Measurements from ENCODE around the gene CRHBP. TPM values are rescaled to one million over a fixed set of nuclear protein-coding genes. Genes with fewer than 3 reads are reported as not detected.
A peak's percentile ranks its signal among the peaks of the same experiment; 100 is the strongest.

CRHBP gene
- total and polyA plus RNA-seq, 4 experiments from 2014 or later, result not detected

DNA sequence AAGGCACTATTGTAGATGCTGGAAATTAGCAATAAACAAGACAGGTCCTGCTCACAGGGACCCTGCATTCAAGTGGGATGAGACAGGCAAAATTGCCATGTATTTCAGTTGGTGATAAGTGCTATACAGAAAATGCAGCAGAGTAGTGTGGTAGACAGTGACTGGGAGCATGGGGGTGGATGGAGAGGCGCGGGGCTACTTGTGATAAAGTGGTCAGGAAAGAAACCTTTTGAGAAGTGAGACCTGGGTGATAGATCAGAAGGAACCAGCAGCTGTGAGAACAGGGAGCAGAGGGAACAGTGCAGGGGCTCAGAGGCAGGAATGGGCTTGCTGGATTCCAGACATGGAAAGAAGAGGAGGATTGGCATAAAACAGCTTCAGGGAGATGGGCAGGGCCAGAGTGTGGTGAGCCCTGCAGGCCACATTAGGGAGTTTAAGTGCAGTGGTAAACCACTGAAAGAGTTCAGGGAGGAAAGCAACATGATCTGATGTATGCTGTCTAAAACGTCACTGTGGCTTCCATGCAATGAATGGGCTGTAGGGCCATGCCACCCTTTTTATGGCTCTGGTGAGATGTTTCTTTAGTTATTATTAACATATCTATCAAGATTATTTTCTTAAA lies 7.3 kb downstream of the CRHBP start:
- H3K4me3 Mint-ChIP-seq, result no peak overlapping the region
- POLR2A ChIA-PET (ENCODE audit: partially characterized antibody), result no interaction called here
- Histone ChIP-seq H3K27ac (ENCODE audit: low read depth, low read length) (no peak overlapping the region), H3K4me3 (ENCODE audit: low read length in 2 of 2) (no peak overlapping the region), H3K36me3 (ENCODE audit: insufficient read depth, low read length) (no peaks in the 10 kb centered on the region), H3K4me1 (ENCODE audit: insufficient read depth, low read length) (no peaks in the 10 kb centered on the region), H3K27me3 (ENCODE audit: insufficient read depth, low read length) (peaks cover 3% of the 10 kb centered on the region), H3K9me3 (ENCODE audit: control insufficient read depth in 1 of 2, low read length in 2 of 2) (no peaks in the 10 kb centered on the region)
- H3K4me1 Mint-ChIP-seq, result peaks cover 5 to 10% (median 7%) of the 10 kb centered on the region in 4 donors
- CTCF ChIA-PET (ENCODE audit: partially characterized antibody), result no interaction called here
- no peak for DNase-seq
- intact Hi-C loops (cut with micrococcal nuclease), result no loop called here
- peaks cover 8 to 9% of the 10 kb centered on the region in 2 donors for H3K27me3 Mint-ChIP-seq
- no peak overlapping the region for H3K27ac Mint-ChIP-seq
- H3K36me3 Mint-ChIP-seq, result no peaks in the 10 kb centered on the region
- H3K9me3 Mint-ChIP-seq, result no peaks in the 10 kb centered on the region

DNA sequence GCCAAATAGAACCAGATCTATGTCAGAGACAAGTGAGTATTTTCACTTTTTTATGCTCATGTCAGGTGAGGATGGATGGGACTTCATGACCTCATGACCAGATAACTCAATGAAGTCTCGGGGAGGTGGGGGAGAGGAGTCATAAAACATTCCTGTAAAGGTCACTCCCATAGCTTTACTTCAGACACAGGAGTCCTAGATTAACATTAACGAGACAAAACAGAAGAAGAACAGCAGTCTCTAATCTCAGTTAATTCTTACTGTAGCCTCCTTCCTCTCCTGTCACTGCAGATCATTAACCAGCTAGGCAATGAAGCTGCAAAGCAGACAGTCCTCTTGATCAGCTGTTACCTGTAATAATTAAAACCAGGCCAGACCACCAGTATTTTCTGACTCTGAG lies 11.2 kb downstream of the CRHBP start:
- no peak for DNase-seq
- H3K9me3 ChIP-seq (ENCODE audit: control insufficient read depth in 1 of 2, low read length in 2 of 2), result no peaks in the 10 kb centered on the region
- peaks cover 5 to 10% (median 6%) of the 10 kb centered on the region in 4 donors for H3K4me1 Mint-ChIP-seq
- peaks cover 2 to 3% of the 10 kb centered on the region in 2 donors for H3K27me3 Mint-ChIP-seq
- no peaks in the 10 kb centered on the region for H3K27me3 ChIP-seq (ENCODE audit: insufficient read depth, low read length)
- H3K36me3 ChIP-seq (ENCODE audit: insufficient read depth, low read length), result no peaks in the 10 kb centered on the region
- H3K27ac Mint-ChIP-seq, result no peak overlapping the region
- no peaks in the 10 kb centered on the region for H3K4me1 ChIP-seq (ENCODE audit: insufficient read depth, low read length)
- H3K4me3 Mint-ChIP-seq, result no peak overlapping the region
- no peaks in the 10 kb centered on the region for H3K36me3 Mint-ChIP-seq
- ChIA-PET CTCF (ENCODE audit: partially characterized antibody) (no interaction called here), POLR2A (ENCODE audit: partially characterized antibody) (no interaction called here)
- intact Hi-C loops (cut with micrococcal nuclease), result no loop called here
- H3K4me3 ChIP-seq (ENCODE audit: low read length in 2 of 2), result no peak overlapping the region
- H3K27ac ChIP-seq (ENCODE audit: low read depth, low read length), result no peak overlapping the region
- no peaks in the 10 kb centered on the region for H3K9me3 Mint-ChIP-seq

DNA sequence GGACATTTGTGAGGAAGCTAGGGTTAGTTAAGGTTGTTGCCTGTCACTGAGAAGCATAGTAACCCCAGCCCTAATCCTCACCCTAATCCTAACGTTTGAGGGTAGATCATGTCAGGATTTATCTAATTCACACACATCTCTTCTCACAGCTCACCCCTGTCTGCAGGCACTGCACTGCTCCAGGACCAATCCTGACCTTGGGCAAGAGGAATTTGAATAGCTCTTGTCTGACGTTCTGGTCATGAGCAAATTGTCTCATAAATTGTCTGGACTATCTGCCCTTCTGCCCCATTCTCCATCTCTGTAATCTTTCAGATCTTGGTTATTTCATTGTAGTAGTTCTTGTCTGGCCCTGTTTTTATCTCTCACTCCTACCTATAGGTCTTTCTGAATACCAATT lies 18.7 kb downstream of the CRHBP start:
- Mint-ChIP-seq H3K4me1 (no peaks in the 10 kb centered on the region), H3K27ac (no peak overlapping the region), H3K4me3 (no peak overlapping the region), H3K9me3 (no peaks in the 10 kb centered on the region), H3K27me3 (peaks cover 10 to 18% of the 10 kb centered on the region in 2 donors), H3K36me3 (no peaks in the 10 kb centered on the region)
- Histone ChIP-seq H3K36me3 (ENCODE audit: insufficient read depth, low read length) (no peaks in the 10 kb centered on the region), H3K27ac (ENCODE audit: low read depth, low read length) (no peak overlapping the region), H3K9me3 (ENCODE audit: control insufficient read depth in 1 of 2, low read length in 2 of 2) (no peaks in the 10 kb centered on the region), H3K4me3 (ENCODE audit: low read length in 2 of 2) (no peak overlapping the region), H3K27me3 (ENCODE audit: insufficient read depth, low read length) (no peaks in the 10 kb centered on the region), H3K4me1 (ENCODE audit: insufficient read depth, low read length) (no peaks in the 10 kb centered on the region)
- DNase-seq, result no peak
- ChIA-PET CTCF (ENCODE audit: partially characterized antibody) (no interaction called here), POLR2A (ENCODE audit: partially characterized antibody) (no interaction called here)
- intact Hi-C loops (cut with micrococcal nuclease), result no loop called here

DNA sequence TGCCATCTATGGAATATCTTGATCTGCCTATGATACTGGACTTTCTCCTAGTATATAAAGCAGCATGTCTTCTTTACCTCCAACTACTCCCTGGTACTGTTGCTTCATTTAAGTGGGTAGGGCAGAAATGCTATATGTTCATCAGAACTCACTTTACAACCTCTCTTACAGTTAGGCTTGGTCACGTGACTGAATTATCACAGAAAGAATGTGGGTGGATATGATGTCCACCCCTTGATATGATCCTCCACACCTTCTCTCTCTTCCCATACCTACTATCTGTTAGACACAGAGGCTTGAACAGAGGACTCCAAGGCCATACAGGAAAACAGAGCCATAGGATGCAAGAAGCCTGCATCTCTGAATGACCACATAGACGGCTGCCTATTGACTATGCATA lies 19.8 kb downstream of the CRHBP start:
- H3K4me1 Mint-ChIP-seq, result no peaks in the 10 kb centered on the region
- no peaks in the 10 kb centered on the region for H3K9me3 Mint-ChIP-seq
- no peak overlapping the region for H3K27ac Mint-ChIP-seq
- intact Hi-C loops (cut with micrococcal nuclease), result no loop called here
- Histone ChIP-seq H3K9me3 (ENCODE audit: control insufficient read depth in 1 of 2, low read length in 2 of 2) (no peaks in the 10 kb centered on the region), H3K36me3 (ENCODE audit: insufficient read depth, low read length) (no peaks in the 10 kb centered on the region), H3K27me3 (ENCODE audit: insufficient read depth, low read length) (no peaks in the 10 kb centered on the region), H3K4me3 (ENCODE audit: low read length in 2 of 2) (no peak overlapping the region), H3K4me1 (ENCODE audit: insufficient read depth, low read length) (no peaks in the 10 kb centered on the region), H3K27ac (ENCODE audit: low read depth, low read length) (no peak overlapping the region)
- H3K27me3 Mint-ChIP-seq, result peaks cover 10 to 18% of the 10 kb centered on the region in 2 donors
- no peaks in the 10 kb centered on the region for H3K36me3 Mint-ChIP-seq
- no peak overlapping the region for H3K4me3 Mint-ChIP-seq
- ChIA-PET CTCF (ENCODE audit: partially characterized antibody) (no interaction called here), POLR2A (ENCODE audit: partially characterized antibody) (no interaction called here)
- no peak for DNase-seq

DNA sequence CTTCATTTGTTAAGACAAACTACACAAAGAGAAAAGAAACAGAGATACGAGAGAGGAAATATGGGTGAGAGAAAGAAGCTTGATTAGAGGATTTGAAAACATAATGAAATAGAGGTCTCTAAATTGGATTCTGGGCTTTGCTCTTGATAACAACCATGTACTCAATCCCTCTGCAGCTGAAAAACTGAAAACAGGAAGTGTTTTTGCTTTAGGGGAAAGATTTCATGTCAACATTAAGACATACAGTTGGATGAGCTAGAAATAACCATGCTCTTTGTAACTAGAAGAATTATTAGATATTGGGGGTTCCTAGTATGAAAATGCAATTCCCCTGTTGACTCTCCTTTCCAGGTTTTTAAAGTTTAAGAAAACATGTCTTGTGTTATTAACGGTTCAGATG lies 21.9 kb downstream of the CRHBP start:
- Mint-ChIP-seq H3K4me3 (no peak overlapping the region), H3K27ac (peak overlapping the region in 1 of 7 donors; percentile 11), H3K4me1 (no peaks in the 10 kb centered on the region), H3K27me3 (peaks cover 8 to 15% of the 10 kb centered on the region in 2 donors), H3K36me3 (no peaks in the 10 kb centered on the region), H3K9me3 (no peaks in the 10 kb centered on the region)
- Histone ChIP-seq H3K36me3 (ENCODE audit: insufficient read depth, low read length) (no peaks in the 10 kb centered on the region), H3K27ac (ENCODE audit: low read depth, low read length) (no peak overlapping the region), H3K4me3 (ENCODE audit: low read length in 2 of 2) (no peak overlapping the region), H3K27me3 (ENCODE audit: insufficient read depth, low read length) (no peaks in the 10 kb centered on the region), H3K4me1 (ENCODE audit: insufficient read depth, low read length) (no peaks in the 10 kb centered on the region), H3K9me3 (ENCODE audit: control insufficient read depth in 1 of 2, low read length in 2 of 2) (no peaks in the 10 kb centered on the region)
- ChIA-PET POLR2A (ENCODE audit: partially characterized antibody) (no interaction called here), CTCF (ENCODE audit: partially characterized antibody) (no interaction called here)
- intact Hi-C loops (cut with micrococcal nuclease), result no loop called here
- no peak for DNase-seq

DNA sequence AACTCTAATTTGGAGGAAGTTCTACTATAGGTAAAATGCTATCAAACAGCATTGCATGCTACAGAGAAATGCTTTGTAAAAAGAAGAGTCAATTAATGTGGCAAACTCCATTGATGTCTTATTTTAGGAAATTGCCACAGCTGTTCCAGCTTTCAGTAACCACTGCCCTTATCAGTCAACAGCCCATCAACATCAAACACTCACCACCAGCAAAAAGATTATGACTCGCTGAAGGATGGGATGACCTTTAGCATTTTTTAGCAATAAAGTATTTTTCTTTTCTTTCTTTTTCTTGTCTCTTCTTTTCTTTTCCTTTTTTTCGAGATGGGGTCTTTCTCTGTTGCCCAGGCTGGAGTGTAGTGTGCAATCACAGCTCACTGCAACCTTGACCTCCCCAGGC lies 26.0 kb downstream of the CRHBP start:
- Mint-ChIP-seq H3K36me3 (no peaks in the 10 kb centered on the region), H3K4me1 (no peaks in the 10 kb centered on the region), H3K4me3 (no peak overlapping the region), H3K27ac (no peak overlapping the region), H3K27me3 (no peaks in the 10 kb centered on the region), H3K9me3 (no peaks in the 10 kb centered on the region)
- Histone ChIP-seq H3K9me3 (ENCODE audit: control insufficient read depth in 1 of 2, low read length in 2 of 2) (no peaks in the 10 kb centered on the region), H3K4me3 (ENCODE audit: low read length in 2 of 2) (no peak overlapping the region), H3K4me1 (ENCODE audit: insufficient read depth, low read length) (no peaks in the 10 kb centered on the region), H3K27ac (ENCODE audit: low read depth, low read length) (no peak overlapping the region), H3K27me3 (ENCODE audit: insufficient read depth, low read length) (no peaks in the 10 kb centered on the region), H3K36me3 (ENCODE audit: insufficient read depth, low read length) (no peaks in the 10 kb centered on the region)
- DNase-seq, result no peak
- CTCF ChIA-PET (ENCODE audit: partially characterized antibody), result no interaction called here
- POLR2A ChIA-PET (ENCODE audit: partially characterized antibody), result no interaction called here
- intact Hi-C loops (cut with micrococcal nuclease), result no loop called here

DNA sequence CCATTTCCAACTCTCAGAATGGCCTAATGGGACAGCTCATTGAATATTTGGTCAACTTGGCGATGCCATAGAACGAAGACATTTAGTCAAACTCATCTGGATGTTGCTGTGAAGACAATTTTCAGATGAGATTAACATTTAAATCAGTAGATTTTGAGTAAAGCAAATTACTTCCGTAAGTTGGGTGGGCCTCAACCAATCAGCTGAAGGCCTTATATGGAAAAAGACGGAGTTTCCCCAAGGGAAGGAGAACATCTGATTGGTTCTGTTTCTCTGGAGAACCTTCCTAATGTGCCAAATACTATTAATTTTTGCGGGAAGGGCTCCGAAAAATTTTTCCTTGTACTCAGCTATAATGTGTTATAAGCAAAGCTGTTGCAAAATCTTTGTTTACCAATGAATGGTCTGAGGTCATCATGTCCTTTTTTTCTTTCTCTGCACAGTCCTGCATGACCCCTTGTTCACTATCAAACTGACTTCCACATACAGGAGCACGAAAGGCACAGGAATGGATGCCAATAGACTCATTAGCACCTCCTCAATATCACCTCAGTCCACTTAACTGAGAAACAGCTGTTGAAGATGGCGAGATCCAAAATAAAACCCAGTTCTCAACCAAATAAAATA lies 27.8 kb downstream of the CRHBP start:
- Mint-ChIP-seq H3K4me3 (no peak overlapping the region), H3K27ac (no peak overlapping the region), H3K27me3 (no peaks in the 10 kb centered on the region), H3K9me3 (no peaks in the 10 kb centered on the region), H3K36me3 (no peaks in the 10 kb centered on the region), H3K4me1 (no peaks in the 10 kb centered on the region)
- intact Hi-C loops (cut with micrococcal nuclease), result no loop called here
- H3K4me3 ChIP-seq (ENCODE audit: low read length in 2 of 2), result no peak overlapping the region
- no peaks in the 10 kb centered on the region for H3K4me1 ChIP-seq (ENCODE audit: insufficient read depth, low read length)
- CTCF ChIA-PET (ENCODE audit: partially characterized antibody), result no interaction called here
- no peak overlapping the region for H3K27ac ChIP-seq (ENCODE audit: low read depth, low read length)
- POLR2A ChIA-PET (ENCODE audit: partially characterized antibody), result no interaction called here
- no peaks in the 10 kb centered on the region for H3K36me3 ChIP-seq (ENCODE audit: insufficient read depth, low read length)
- no peaks in the 10 kb centered on the region for H3K9me3 ChIP-seq (ENCODE audit: control insufficient read depth in 1 of 2, low read length in 2 of 2)
- no peaks in the 10 kb centered on the region for H3K27me3 ChIP-seq (ENCODE audit: insufficient read depth, low read length)
- no peak for DNase-seq

DNA sequence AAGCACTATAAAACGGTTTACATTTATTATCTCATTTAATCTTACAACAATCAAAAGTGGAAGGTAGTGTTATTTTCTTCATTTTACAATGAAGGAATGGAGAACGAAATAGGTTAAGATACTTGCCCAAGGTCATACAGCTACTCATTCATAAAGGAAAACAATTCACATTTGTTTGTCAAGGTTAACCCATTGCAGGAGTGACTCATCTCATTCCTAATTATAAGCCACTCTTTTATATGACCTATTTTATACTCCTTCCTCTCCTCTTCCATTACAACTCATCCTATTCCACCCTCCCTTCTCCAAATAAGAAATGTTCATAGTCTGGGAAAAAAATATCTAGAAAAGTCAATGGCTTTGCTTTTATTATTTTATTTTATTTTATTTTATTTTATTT lies 29.6 kb downstream of the CRHBP start:
- POLR2A ChIA-PET (ENCODE audit: partially characterized antibody), result no interaction called here
- H3K4me1 Mint-ChIP-seq, result no peaks in the 10 kb centered on the region
- Histone ChIP-seq H3K27me3 (ENCODE audit: insufficient read depth, low read length) (no peaks in the 10 kb centered on the region), H3K36me3 (ENCODE audit: insufficient read depth, low read length) (no peaks in the 10 kb centered on the region), H3K9me3 (ENCODE audit: control insufficient read depth in 1 of 2, low read length in 2 of 2) (no peaks in the 10 kb centered on the region), H3K4me3 (ENCODE audit: low read length in 2 of 2) (no peak overlapping the region), H3K4me1 (ENCODE audit: insufficient read depth, low read length) (no peaks in the 10 kb centered on the region), H3K27ac (ENCODE audit: low read depth, low read length) (no peak overlapping the region)
- H3K27ac Mint-ChIP-seq, result no peak overlapping the region
- CTCF ChIA-PET (ENCODE audit: partially characterized antibody), result no interaction called here
- no peaks in the 10 kb centered on the region for H3K36me3 Mint-ChIP-seq
- H3K27me3 Mint-ChIP-seq, result no peaks in the 10 kb centered on the region
- no peak for DNase-seq
- intact Hi-C loops (cut with micrococcal nuclease), result no loop called here
- no peak overlapping the region for H3K4me3 Mint-ChIP-seq
- no peaks in the 10 kb centered on the region for H3K9me3 Mint-ChIP-seq

Measured in CD4-positive, alpha-beta memory T cell (primary cell).